ENCODE data around the gene MAG. TPM values are rescaled to one million over a fixed set of nuclear protein-coding genes. Genes with fewer than 3 reads are reported as not detected.

Gene MAG
- total RNA-seq, 2 donors from 2014 or later: not detected

DNA sequence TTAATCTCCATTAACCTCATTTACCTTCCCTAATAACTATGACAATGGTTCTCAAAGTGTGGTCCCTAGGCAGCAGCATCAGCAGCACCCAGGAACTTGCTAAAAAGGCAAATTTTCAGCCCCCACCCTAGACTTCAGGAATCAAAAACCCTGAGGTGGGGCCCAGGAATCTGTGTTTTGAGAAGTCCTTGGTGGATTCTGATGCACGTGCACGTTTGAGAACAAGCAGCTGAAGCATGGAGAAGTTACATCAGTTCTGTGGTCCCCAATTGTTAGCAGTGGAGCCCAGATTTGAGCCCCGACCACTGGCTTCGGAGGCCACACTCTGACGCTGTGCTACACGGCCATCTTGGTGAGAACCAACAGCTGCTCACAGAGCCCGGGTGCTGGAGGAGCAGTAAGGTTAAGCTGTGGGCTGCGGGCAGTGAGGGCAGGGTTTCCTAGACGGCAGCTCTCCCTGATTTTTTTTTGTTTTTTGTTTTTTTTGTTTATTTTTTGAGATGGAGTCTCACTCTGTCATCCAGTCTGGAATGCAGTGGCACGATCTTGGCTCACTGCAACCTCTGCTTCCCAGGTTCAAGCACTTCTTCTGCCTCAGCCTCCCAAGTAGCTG is 23.0 kb downstream of the MAG start:
- ATAC-seq: no peak
- Mint-ChIP-seq H3K27ac (no peak overlapping the region), H3K4me3 (no peak overlapping the region), H3K4me1 (peaks cover 11% of the 10 kb centered on the region), H3K36me3 (ENCODE audit: low read depth) (no peaks in the 10 kb centered on the region), H3K27me3 (peaks cover 6% of the 10 kb centered on the region)
- no peak for DNase-seq
- no peaks in the 10 kb centered on the region for H3K9me3 ChIP-seq (ENCODE audit: control insufficient read depth, low read length, poor library complexity, severe bottlenecking)

GRCh38 chr19:35315883-35316282 is 23.9 kb downstream of the MAG start:
- DNase-seq (no peak), ATAC-seq (no peak)
- no peaks in the 10 kb centered on the region for H3K36me3 Mint-ChIP-seq (ENCODE audit: low read depth)
- H3K27ac Mint-ChIP-seq: no peak overlapping the region
- peaks cover 7% of the 10 kb centered on the region for H3K4me1 Mint-ChIP-seq
- no peak overlapping the region for H3K4me3 Mint-ChIP-seq
- H3K27me3 Mint-ChIP-seq: peaks cover 6% of the 10 kb centered on the region
- no peaks in the 10 kb centered on the region for H3K9me3 ChIP-seq (ENCODE audit: control insufficient read depth, low read length, poor library complexity, severe bottlenecking)

- no peak for DNase-seq
- no peak overlapping the region for H3K4me3 Mint-ChIP-seq
Observed at GRCh38 chr19:35316560-35316959, 24.6 kb downstream of the MAG start.

GRCh38 chr19:35317464-35318043 is 25.6 kb downstream of the MAG start:
- Mint-ChIP-seq H3K4me3 (no peak overlapping the region), H3K4me1 (peaks cover 7% of the 10 kb centered on the region), H3K36me3 (ENCODE audit: low read depth) (no peaks in the 10 kb centered on the region), H3K27ac (peak overlapping the region; percentile 62), H3K27me3 (peaks cover 6% of the 10 kb centered on the region)
- DNase-seq (no peak), ATAC-seq (no peak)
- H3K9me3 ChIP-seq (ENCODE audit: control insufficient read depth, low read length, poor library complexity, severe bottlenecking): no peaks in the 10 kb centered on the region

More at GRCh38 chr19:35316560-35316959, 24.6 kb downstream of the MAG start:
- Mint-ChIP-seq H3K27me3 (peaks cover 6% of the 10 kb centered on the region), H3K4me1 (peaks cover 7% of the 10 kb centered on the region), H3K36me3 (ENCODE audit: low read depth) (no peaks in the 10 kb centered on the region), H3K27ac (no peak overlapping the region)
- ATAC-seq: peak; percentile 38
- H3K9me3 ChIP-seq (ENCODE audit: control insufficient read depth, low read length, poor library complexity, severe bottlenecking): no peaks in the 10 kb centered on the region

DNA sequence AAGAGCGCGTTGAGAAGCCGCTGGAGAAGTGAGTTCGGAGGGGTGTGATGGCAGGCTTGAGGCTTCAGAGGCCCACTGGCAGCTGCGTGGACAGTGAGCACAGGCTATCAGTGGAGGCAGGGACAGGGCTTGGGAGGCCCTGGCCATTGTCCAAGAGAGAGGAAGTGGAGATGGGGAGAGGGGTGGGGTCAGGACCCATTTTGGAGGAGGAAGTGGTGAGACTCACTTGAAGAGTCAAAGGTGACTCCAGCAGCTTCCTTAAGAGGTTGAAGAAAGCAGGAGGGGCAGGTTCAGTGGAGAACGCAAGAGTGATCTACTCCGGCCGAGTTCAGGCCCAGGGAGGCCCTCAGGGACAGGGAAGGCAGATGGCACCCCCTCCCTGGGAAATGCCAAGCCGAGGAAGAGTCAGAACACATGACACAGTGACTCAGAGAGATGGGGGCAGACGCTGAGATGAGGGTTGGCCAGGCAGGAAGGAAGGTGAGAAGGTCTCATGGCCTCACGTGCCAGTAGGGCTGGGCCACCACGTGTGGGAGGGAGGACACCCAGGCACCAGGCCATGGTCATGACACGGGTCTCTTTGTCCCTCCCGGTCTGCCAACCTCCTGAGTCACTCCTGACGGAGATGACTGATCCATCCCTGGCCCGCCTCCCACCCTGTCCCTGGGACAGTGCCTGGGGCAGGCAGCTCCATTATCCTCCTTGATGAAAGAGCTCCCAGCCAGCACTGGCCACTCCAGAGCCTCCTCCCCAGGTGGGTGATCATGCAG is 26.9 kb downstream of the MAG start:
- peaks cover 6% of the 10 kb centered on the region for H3K27me3 Mint-ChIP-seq
- H3K36me3 Mint-ChIP-seq (ENCODE audit: low read depth): no peaks in the 10 kb centered on the region
- no peak overlapping the region for H3K4me3 Mint-ChIP-seq
- H3K27ac Mint-ChIP-seq: peak overlapping the region; percentile 24
- H3K9me3 ChIP-seq (ENCODE audit: control insufficient read depth, low read length, poor library complexity, severe bottlenecking): no peaks in the 10 kb centered on the region
- ATAC-seq: peak; percentile 50
- peaks cover 7% of the 10 kb centered on the region for H3K4me1 Mint-ChIP-seq
- no peak for DNase-seq

- H3K9me3 ChIP-seq (ENCODE audit: control insufficient read depth, low read length, poor library complexity, severe bottlenecking): no peaks in the 10 kb centered on the region
- no peak overlapping the region for H3K4me3 Mint-ChIP-seq
- peak; percentile 18 for ATAC-seq
- peaks cover 12% of the 10 kb centered on the region for H3K4me1 Mint-ChIP-seq
- peaks cover 6% of the 10 kb centered on the region for H3K27me3 Mint-ChIP-seq
- H3K36me3 Mint-ChIP-seq (ENCODE audit: low read depth): no peaks in the 10 kb centered on the region
- no peak overlapping the region for H3K27ac Mint-ChIP-seq
- no peak for DNase-seq
Observed at GRCh38 chr19:35320065-35320713, 28.2 kb downstream of the MAG start.

GRCh38 chr19:35321291-35321690 is 29.3 kb downstream of the MAG start:
- Mint-ChIP-seq H3K27me3 (peaks cover 6% of the 10 kb centered on the region), H3K36me3 (ENCODE audit: low read depth) (no peaks in the 10 kb centered on the region), H3K27ac (no peak overlapping the region), H3K4me1 (peaks cover 12% of the 10 kb centered on the region), H3K4me3 (no peak overlapping the region)
- no peaks in the 10 kb centered on the region for H3K9me3 ChIP-seq (ENCODE audit: control insufficient read depth, low read length, poor library complexity, severe bottlenecking)
- DNase-seq: no peak
- no peak for ATAC-seq

- DNase-seq (no peak), ATAC-seq (no peak)
- no peak overlapping the region for H3K4me3 Mint-ChIP-seq
- H3K36me3 Mint-ChIP-seq (ENCODE audit: low read depth): no peaks in the 10 kb centered on the region
- no peaks in the 10 kb centered on the region for H3K9me3 ChIP-seq (ENCODE audit: control insufficient read depth, low read length, poor library complexity, severe bottlenecking)
- no peak overlapping the region for H3K27ac Mint-ChIP-seq
- peaks cover 6% of the 10 kb centered on the region for H3K27me3 Mint-ChIP-seq
- H3K4me1 Mint-ChIP-seq: peaks cover 12% of the 10 kb centered on the region
Observed at GRCh38 chr19:35322014-35322413, 30.1 kb downstream of the MAG start.

- Mint-ChIP-seq H3K4me3 (no peak overlapping the region), H3K4me1 (peaks cover 7% of the 10 kb centered on the region), H3K27ac (peak overlapping the region; percentile 72), H3K27me3 (peaks cover 12% of the 10 kb centered on the region), H3K36me3 (ENCODE audit: low read depth) (peaks cover 2% of the 10 kb centered on the region)
- ATAC-seq (no peak), DNase-seq (no peak)
- no peaks in the 10 kb centered on the region for H3K9me3 ChIP-seq (ENCODE audit: control insufficient read depth, low read length, poor library complexity, severe bottlenecking)
Observed at GRCh38 chr19:35327642-35328041, 35.7 kb downstream of the MAG start.

DNA sequence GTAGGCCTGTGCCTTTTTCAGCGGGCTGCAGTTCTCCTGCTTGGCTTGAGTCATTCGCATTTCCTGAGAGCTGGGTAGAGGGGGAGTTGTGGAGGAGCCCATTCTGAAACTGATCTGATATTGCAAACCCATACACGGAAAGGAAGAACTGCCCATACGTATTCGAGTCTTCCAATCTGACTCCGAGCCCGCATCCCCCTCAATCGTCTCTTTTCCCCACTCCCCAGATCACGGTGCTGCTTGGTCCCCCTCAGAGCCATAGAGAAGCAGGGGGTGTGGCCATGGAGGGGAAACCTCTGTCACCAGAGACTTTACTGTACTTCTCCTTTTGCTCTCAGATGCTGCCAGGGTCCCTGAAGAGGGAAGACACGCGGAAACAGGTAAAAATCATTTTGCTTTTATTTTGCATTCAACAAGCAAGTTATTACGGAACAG is 36.9 kb downstream of the MAG start, which contains the start of gene CD22:
TSS of gene CD22 (plus strand) at position 337 of the 435 bp plus-strand sequence. CDS start 2,854 bp downstream, outside the sequence.
- DNase-seq (no peak), ATAC-seq (peak; percentile 59)
- H3K4me3 Mint-ChIP-seq: peak within 1 kb of the TSS; percentile 47
- peak within 1 kb of the TSS; percentile 72 for H3K27ac Mint-ChIP-seq
- no peaks in the 10 kb centered on the region for H3K9me3 ChIP-seq (ENCODE audit: control insufficient read depth, low read length, poor library complexity, severe bottlenecking)
- H3K4me1 Mint-ChIP-seq: peaks cover 16% of the 10 kb centered on the region
- peaks cover 17% of the 10 kb centered on the region for H3K27me3 Mint-ChIP-seq
- peaks cover 2% of the 10 kb centered on the region for H3K36me3 Mint-ChIP-seq (ENCODE audit: low read depth)

DNA sequence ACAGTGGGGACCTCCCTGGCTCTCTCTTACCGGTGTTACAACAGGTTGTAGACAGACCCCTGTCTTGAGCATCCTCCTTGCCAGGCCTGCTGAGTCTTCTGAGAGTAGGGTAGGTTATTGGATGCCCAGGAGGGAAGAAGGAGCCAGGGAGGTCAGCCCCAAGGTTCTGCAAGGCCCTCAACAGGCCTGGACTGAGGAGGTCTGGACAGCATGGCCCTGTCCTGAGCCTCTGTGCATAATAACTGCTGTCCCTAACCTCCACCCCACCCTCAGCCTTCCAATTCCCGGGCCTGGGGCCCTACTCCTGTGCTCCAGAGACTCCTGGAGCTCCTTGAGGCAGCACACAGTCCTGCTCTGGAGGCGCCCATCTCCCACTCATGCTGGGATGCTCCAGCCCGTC is 37.4 kb downstream of the MAG start:
- peaks cover 4% of the 10 kb centered on the region for H3K36me3 Mint-ChIP-seq (ENCODE audit: low read depth)
- H3K4me1 Mint-ChIP-seq: peaks cover 17% of the 10 kb centered on the region
- H3K4me3 Mint-ChIP-seq: peak overlapping the region; percentile 47
- no peaks in the 10 kb centered on the region for H3K9me3 ChIP-seq (ENCODE audit: control insufficient read depth, low read length, poor library complexity, severe bottlenecking)
- H3K27me3 Mint-ChIP-seq: peaks cover 22% of the 10 kb centered on the region
- ATAC-seq (no peak), DNase-seq (no peak)
- H3K27ac Mint-ChIP-seq: no peak overlapping the region

DNA sequence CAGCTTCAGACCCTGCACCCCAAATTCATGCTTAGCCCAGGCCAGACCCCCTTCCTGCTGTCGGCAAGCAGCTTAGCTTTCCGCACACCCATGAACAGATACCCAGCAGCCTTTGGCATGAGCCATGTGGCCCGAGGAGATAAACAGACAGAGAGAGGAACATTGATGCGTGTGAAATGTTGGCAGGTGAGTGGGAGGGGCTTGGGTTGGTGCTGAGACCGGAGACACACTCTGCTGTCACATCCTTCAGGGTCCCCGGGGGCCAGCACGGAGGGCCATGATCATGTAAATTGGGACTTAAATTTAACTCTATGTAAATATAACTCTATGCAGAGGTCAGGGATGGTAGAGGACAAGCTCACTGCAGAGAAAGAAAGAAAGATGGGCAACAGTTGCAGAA is 38.5 kb downstream of the MAG start:
- ATAC-seq (peak; percentile 71), DNase-seq (no peak)
- H3K36me3 Mint-ChIP-seq (ENCODE audit: low read depth): peaks cover 4% of the 10 kb centered on the region
- no peaks in the 10 kb centered on the region for H3K9me3 ChIP-seq (ENCODE audit: control insufficient read depth, low read length, poor library complexity, severe bottlenecking)
- H3K27ac Mint-ChIP-seq: no peak overlapping the region
- peaks cover 18% of the 10 kb centered on the region for H3K4me1 Mint-ChIP-seq
- peak overlapping the region; percentile 66 for H3K4me3 Mint-ChIP-seq
- H3K27me3 Mint-ChIP-seq: peaks cover 30% of the 10 kb centered on the region
